OCI-M2 (cell line): ENCODE measurements around the gene PHETA1.

Source experiments
- DNase-seq: peaks from one replicate; lab custom pipeline; 2025; ENCODE audit not compliant: unreplicated experiment; lab: John Stamatoyannopoulos, UW

The PHETA1 gene

GRCh38 chr12:111368788-111369495 lies at the start of gene PHETA1:
Gene PHETA1 (minus strand): TSS chr12:111369095. CDS start chr12:111363427, 5,668 bp downstream.
- peak; percentile 44 for DNase-seq

- DNase-seq: no peak
Measured at GRCh38 chr12:111418594-111418880, 49.6 kb upstream of the PHETA1 start.

DNA sequence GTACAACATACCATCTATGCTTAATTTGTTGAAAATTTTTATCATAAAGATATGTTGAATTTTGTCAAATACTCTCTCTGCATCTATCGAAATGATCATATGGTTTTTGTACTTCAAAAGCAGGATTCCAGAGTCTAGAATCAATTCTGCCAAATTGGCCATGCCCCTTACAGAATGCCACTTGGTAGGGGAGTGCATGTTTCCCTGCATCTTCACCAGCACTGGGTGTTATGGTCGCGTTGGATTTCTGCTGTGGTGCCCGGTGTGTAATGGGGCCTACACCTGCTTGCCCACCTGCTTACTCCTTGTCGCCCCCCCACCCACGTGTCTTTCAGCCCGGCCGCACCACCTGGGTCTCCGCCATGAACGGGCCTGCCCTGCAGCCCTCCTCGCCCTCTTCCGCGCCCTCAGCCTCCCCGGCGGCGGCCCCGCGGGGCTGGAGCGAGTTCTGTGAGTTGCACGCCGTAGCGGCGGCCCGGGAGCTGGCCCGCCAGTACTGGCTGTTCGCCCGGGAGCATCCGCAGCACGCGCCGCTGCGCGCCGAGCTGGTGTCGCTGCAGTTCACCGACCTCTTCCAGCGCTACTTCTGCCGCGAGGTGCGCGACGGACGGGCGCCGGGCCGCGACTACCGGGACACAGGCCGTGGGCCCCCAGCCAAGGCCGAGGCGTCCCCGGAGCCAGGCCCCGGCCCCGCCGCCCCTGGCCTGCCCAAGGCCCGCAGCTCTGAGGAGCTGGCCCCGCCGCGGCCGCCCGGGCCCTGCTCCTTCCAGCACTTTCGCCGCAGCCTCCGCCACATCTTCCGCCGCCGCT lies 49.1 kb upstream of the PHETA1 start:
- DNase-seq: no peak

DNA sequence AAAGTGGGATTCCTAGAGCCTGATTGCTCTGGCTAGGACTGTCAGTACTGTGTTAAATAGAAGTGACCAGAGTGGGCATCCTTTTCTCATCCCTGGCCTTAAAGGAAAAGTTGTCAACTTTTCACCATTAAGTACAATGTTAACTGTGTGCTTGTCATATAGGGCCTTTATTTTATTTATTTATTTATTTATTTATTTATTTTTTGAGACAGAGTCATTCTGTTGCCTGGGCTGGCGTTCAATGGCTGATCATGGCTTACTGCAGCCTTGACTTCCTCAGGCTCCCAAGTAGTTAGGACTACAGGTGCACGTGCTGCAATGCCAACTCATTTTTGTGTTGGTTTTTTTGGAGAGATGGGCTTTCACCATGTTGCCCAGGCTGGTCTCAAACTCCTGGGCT lies 48.4 kb upstream of the PHETA1 start:
- DNase-seq: no peak

DNA sequence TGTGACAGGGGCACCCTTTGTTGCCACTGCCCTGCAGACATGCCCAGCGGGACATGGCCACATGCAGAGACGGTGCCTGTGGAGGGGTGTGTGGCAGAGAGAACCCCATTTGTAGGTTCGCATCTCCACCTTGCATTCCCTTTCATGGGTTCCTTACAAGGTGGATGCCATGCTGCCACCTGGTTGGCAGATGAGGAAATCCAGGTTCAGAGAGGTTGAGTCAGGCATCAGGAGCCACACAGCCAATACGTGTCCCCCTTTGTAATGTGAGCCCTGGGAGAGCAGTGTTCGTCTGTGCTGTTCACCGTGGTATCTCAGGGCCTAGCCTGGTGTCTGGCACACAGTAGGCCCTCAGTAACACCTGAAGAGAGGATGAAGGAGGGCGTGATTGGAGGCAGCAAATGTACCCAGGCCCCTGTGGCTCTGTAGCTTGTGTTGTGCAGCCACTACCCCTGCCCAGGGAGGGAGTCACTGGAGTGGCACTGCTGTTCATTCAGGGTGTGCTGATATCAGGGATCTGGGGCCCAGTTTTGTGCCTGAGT lies 45.9 kb upstream of the PHETA1 start:
- no peak for DNase-seq

DNA sequence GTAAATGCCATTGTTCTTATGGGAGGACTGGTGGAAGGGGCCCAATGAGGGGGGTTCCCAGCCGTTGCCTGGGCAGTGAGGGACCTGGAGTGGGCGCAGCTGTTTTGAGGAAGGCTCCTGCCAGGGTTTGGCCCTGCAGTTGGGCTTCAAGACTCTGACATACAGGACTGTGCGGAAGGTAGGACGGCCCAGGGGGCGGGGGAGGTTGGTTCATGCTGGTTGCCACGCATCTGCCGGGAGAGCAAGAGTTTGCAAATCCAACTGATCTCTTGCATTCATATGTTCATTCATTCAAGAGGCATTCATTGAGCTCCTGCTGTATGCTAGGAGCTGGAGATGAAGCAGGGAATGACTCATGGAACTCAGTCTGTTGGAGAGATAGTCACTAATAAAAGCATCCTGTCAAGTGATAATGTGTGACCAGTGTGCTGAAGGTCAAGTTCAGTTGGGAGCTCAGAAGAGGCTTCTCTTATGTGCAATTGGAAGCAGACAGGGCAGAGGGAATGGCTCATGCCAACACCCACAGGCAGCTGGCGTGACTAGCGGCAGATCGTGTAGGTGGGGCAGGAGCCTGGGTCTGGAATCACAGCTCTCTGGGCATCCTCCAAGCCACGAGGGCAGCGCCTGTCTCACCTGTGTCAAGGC lies 44.7 kb upstream of the PHETA1 start:
- DNase-seq: no peak

- no peak for DNase-seq
Measured at GRCh38 chr12:111412830-111413441, 44.0 kb upstream of the PHETA1 start.

- DNase-seq: no peak
Measured at GRCh38 chr12:111412007-111412829, 43.3 kb upstream of the PHETA1 start.

DNA sequence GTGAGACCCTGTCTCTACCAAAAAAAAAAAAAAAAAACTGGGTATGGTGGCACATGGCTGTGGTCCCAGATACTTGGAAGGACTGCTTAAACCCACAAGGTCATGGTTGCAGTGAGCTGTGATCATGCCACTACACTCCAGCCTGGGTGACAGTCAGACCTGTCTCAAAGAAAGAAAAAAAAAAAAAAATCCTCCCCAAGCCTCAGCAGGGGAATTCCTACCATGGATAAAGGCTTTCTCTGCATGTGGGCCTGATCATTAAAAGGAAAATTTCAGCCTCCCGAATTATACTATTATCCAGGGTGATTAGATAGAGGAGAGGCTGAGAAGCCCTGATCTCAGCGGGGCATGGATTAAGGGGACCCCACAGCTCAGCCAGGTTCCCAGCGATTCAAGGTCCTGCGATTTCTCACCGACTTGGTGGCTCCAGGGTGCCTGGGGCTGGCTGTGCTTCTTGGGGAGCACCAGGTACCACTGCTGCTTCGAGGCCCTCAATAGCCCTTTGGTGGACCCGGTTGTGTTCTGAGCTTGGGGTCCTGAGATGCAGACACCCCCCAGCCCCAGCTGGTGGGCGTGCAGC lies 42.4 kb upstream of the PHETA1 start:
- DNase-seq: no peak

- no peak for DNase-seq
Measured at GRCh38 chr12:111410431-111411184, 41.7 kb upstream of the PHETA1 start.

- peak; percentile 24 for DNase-seq
Measured at GRCh38 chr12:111409780-111410430, 41.0 kb upstream of the PHETA1 start.

- DNase-seq: no peak
Measured at GRCh38 chr12:111409403-111409779, 40.5 kb upstream of the PHETA1 start.

GRCh38 chr12:111408686-111409402 lies 39.9 kb upstream of the PHETA1 start:
- DNase-seq: no peak

GRCh38 chr12:111408116-111408440 lies 39.2 kb upstream of the PHETA1 start:
- no peak for DNase-seq

DNA sequence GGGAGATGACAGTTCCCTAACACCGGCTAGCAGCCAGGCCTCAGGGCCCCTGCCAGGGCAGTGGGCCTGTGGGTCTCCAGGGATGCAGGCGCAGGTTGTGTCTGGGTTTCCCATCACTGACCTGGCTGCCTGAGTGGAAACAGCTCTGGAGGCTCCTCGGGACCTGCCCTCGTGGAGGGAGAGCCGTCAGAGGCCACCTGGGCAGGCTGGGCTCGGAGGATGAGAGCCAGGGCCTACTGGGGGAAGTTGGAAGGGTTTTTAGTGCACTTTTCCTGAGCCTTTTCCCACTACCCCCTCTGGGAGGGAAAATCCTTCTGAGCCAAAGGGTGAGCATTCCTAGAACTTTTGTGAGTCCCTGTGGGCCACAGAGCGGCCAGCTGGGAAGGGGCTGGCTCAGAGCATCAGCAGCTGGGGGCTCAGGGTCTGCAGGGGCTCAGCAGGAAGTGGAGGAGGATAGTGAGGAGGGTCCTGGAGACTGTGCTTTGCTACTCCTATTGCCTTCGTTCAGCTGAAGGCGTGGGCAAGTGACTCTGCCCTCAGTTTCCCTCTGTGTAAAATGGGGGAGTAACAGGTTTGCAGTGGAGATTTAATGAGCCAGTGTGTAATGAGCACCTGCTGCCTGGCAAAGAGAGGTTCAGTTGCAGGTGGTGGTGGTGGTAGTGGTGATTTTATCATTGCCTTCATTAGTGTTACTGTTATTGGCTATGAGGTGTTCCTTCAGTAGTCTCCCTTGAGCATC lies 38.7 kb upstream of the PHETA1 start:
- DNase-seq: no peak

- no peak for DNase-seq
Measured at GRCh38 chr12:111406474-111407376, 37.8 kb upstream of the PHETA1 start.
